Ovary (tissue), 9 donors: Measurements from ENCODE around the gene DHRS12. TPM values are rescaled to one million over a fixed set of nuclear protein-coding genes. Genes with fewer than 3 reads are reported as not detected.

Experiments used
- DNase-seq, 5 donors: peaks; one replicate each; pipeline ENCODE4 v3.0.0-alpha.2; 2019 to 2020
- H3K27ac ChIP-seq, 2 donors: fragments of 200-600 bp; one replicate each; pipeline versions ENCODE4 v1.5.1 to v1.8.0; 2019 to 2022
- H3K27me3 ChIP-seq: fragments of 200-600 bp; one replicate; pipeline ENCODE4 v1.8.0; 2022
- H3K36me3 ChIP-seq: fragments of 200-600 bp; sonication (generic); one replicate; pipeline ENCODE4 v1.5.1; 2019
- H3K4me1 ChIP-seq: one replicate; pipeline ENCODE4 v1.8.1; 2013; ENCODE audit warnings: mild to moderate bottlenecking, moderate library complexity; ENCODE audit not compliant: insufficient read depth
- H3K4me3 ChIP-seq: fragments of 200-600 bp; sonication (generic); one replicate; pipeline ENCODE4 v1.5.1; 2017
- H3K9me3 ChIP-seq, 2 donors: fragments of 200-600 bp in 1 of 2; sonication (generic) in 1 of 2; one replicate each; pipeline versions ENCODE4 v1.5.1 to v1.8.1; 2013 to 2019; ENCODE audit warnings: mild to moderate bottlenecking in 1 of 2, moderate library complexity in 1 of 2
- CTCF ChIP-seq, 3 donors: fragments of 450-650 bp in 2 of 3; fragments of 200-600 bp in 1 of 3; IDR thresholded peaks; one replicate each; pipeline versions ENCODE4 v1.5.1 to v1.8.0; 2016 to 2022; ENCODE audit warnings: antibody characterized with exemption in 3 of 3, mild to moderate bottlenecking in 1 of 3
- EP300 ChIP-seq: sonication (generic); formaldehyde crosslinking; IDR thresholded peaks from one replicate; pipeline ENCODE4 v1.6.1; 2017; ENCODE audit warnings: antibody characterized with exemption
- POLR2A ChIP-seq: fragments of 450-650 bp; IDR thresholded peaks from one replicate; pipeline ENCODE4 v1.6.1; 2017; ENCODE audit warnings: antibody characterized with exemption, mild to moderate bottlenecking, moderate library complexity
- WGBS, 3 donors: extraction: QIAGEN DNeasy Blood & Tissue Kit in 1 of 3; methylation state at CpG; one replicate each; pipeline versions ENCODE4 v1.1.5 to v1.1.7; 2013 to 2017; 5-methylcytosine and 5-hydroxymethylcytosine counted together
- intact Hi-C, 4 donors: fragments of 100-400 bp; cut with DNase I; formaldehyde crosslinking; loops; one replicate each; pipeline versions ENCODE4 v1.11.0 to v1.15.1; 2022 to 2023
- polyA plus RNA-seq, 2 donors: library from polyadenylated mRNA; stranded (reverse); fragments of 200-250 nt in 1 of 2; fragments of 350-450 nt in 1 of 2; fragmentation: Illumina TruSeq in 1 of 2; extraction: RNeasy Lipid Tissue Mini Kit (QIAGEN cat#74804) in 1 of 2; gene quantifications; one replicate each; pipeline ENCODE4 v1.2.3, GENCODE V29; 2013 to 2014
- total RNA-seq, 7 donors: library from RNA; depleted of rRNA in 2 of 7; stranded (reverse); fragments of >200 nt in 2 of 7; fragmentation: NEBNext Ultra II Directional in 3 of 7; extraction: Animal tissue kit (Norgen Biotek cat#: 25700) in 3 of 7; gene quantifications; one replicate each; pipeline versions ENCODE4 v1.1.0 to v1.2.4, GENCODE V29; 2016 to 2023
- donor health status: DM: no; HTN: no; CAD: no; lungs with moderate emphysema.
- donor health status: DM: no; HTN: no; CAD: no.
- donor health status: Bipolar disorder and iron deficiency.
- donor health status: DM: yes; HTN: yes; CAD: no.
- donor health status: DM: no; HTN: no; CAD: no.
- donor health status: DM: yes; HTN: yes; CAD: no.

Gene DHRS12
- total and polyA plus RNA-seq, 9 donors, result 9.7 to 29.1 (median 18.3) TPM

- WGBS, 3 donors, result 97 to 100% (median 98%) methylated on average over 1 of the region's 1 CpG
- H3K27ac ChIP-seq, result peak overlapping the region in 1 of 2 donors; percentile 45
- peaks cover 22% of the 10 kb centered on the region for H3K4me1 ChIP-seq
- H3K4me3 ChIP-seq, result no peak overlapping the region
- intact Hi-C loops, result loop anchor here in 3 of 4 donors (10.0 kb wide), 4 partner anchors 74 to 286 kb away; partner anchors contain the start of genes INTS6 (in 2 of the 3), DHRS12 (in 1 of the 3) and WDFY2 (in 1 of the 3)
- no peak for DNase-seq
- H3K9me3 ChIP-seq, result no peaks in the 10 kb centered on the region
- TF ChIP-seq POLR2A (no peak), EP300 (no peak), CTCF (IDR thresholded peaks at IDR 0.05) (no peak)
- no peaks in the 10 kb centered on the region for H3K36me3 ChIP-seq
- no peaks in the 10 kb centered on the region for H3K27me3 ChIP-seq
Measured at GRCh38 chr13:51730927-51731326, 73.0 kb downstream of the DHRS12 start.

GRCh38 chr13:51729866-51730553, 74.0 kb downstream of the DHRS12 start:
- Histone ChIP-seq H3K27ac (peak overlapping the region in 1 of 2 donors; percentile 45), H3K36me3 (no peaks in the 10 kb centered on the region), H3K27me3 (no peaks in the 10 kb centered on the region), H3K4me1 (peaks cover 22% of the 10 kb centered on the region), H3K4me3 (no peak overlapping the region), H3K9me3 (no peaks in the 10 kb centered on the region)
- TF ChIP-seq CTCF (IDR thresholded peaks at IDR 0.05) (no peak), POLR2A (no peak), EP300 (no peak)
- intact Hi-C loops, result loop anchor here (5.0 to 10.0 kb wide), 6 partner anchors 75 to 505 kb away; partner anchors contain the start of genes INTS6 (in 3 of the 4), WDFY2 (in 3 of the 4), DHRS12 (in 1 of the 4) and FAM124A (in 1 of the 4)
- WGBS, 3 donors, result 28 to 49% (median 42%) methylated on average over 11 of the region's 11 CpGs
- peak; percentile 43 to 70 (median 49) for DNase-seq

- no peaks in the 10 kb centered on the region for H3K9me3 ChIP-seq
- TF ChIP-seq POLR2A, result no peak
- no peak for TF ChIP-seq EP300
- TF ChIP-seq CTCF (IDR thresholded peaks at IDR 0.05), result no peak
- no peak overlapping the region for H3K4me3 ChIP-seq
- no peaks in the 10 kb centered on the region for H3K36me3 ChIP-seq
- intact Hi-C loops, result loop anchor here in 2 of 4 donors (5.0 to 10.0 kb wide), 3 partner anchors 144 to 504 kb away; partner anchors contain the start of genes WDFY2 (in 2 of the 2), FAM124A (in 1 of the 2) and INTS6 (in 1 of the 2)
- WGBS, 3 donors, result 95 to 97% (median 97%) methylated on average over 10 of the region's 10 CpGs
- no peaks in the 10 kb centered on the region for H3K27me3 ChIP-seq
- DNase-seq, result no peak
- H3K27ac ChIP-seq, result no peak overlapping the region
- H3K4me1 ChIP-seq, result peaks cover 22% of the 10 kb centered on the region
Measured at GRCh38 chr13:51728972-51729371, 75.0 kb downstream of the DHRS12 start.

- no peak overlapping the region for H3K27ac ChIP-seq
- intact Hi-C loops, result loop anchor here in 2 of 4 donors (5.0 to 10.0 kb wide), 3 partner anchors 143 to 503 kb away; partner anchors contain the start of genes WDFY2 (in 2 of the 2), FAM124A (in 1 of the 2) and INTS6 (in 1 of the 2)
- H3K4me1 ChIP-seq, result peaks cover 22% of the 10 kb centered on the region
- no peaks in the 10 kb centered on the region for H3K9me3 ChIP-seq
- H3K36me3 ChIP-seq, result no peaks in the 10 kb centered on the region
- DNase-seq, result no peak
- no peaks in the 10 kb centered on the region for H3K27me3 ChIP-seq
- 83 to 85% (median 84%) methylated on average over 4 of the region's 4 CpGs for WGBS, 3 donors
- no peak overlapping the region for H3K4me3 ChIP-seq
- no peak for TF ChIP-seq POLR2A
- TF ChIP-seq CTCF (IDR thresholded peaks at IDR 0.05), result no peak
- no peak for TF ChIP-seq EP300
Measured at GRCh38 chr13:51728275-51728673, 75.7 kb downstream of the DHRS12 start.
